Inflammatory macrophage treated with lipopolysaccharide for 4 hours (primary cell): ENCODE measurements around the gene RNF182.

Experiments
- DNase-seq: peaks from one replicate; pipeline ENCODE4 v3.0.0-alpha.2; 2020

RNF182 gene

GRCh38 chr6:13924949-13925881, at the start of gene RNF182:
Gene RNF182 (plus strand): TSS chr6:13924952. CDS start chr6:13977120, 52,168 bp downstream.
- DNase-seq = peak; percentile 10

GRCh38 chr6:13877051-13877450, 47.7 kb upstream of the RNF182 start:
- DNase-seq = peak; percentile 71

- peak; percentile 77 for DNase-seq
Observed at GRCh38 chr6:13880061-13880663, 44.6 kb upstream of the RNF182 start.

GRCh38 chr6:13881621-13882165, 43.1 kb upstream of the RNF182 start:
- DNase-seq = no peak

- no peak for DNase-seq
Observed at GRCh38 chr6:13883966-13884365, 40.8 kb upstream of the RNF182 start.

- no peak for DNase-seq
Observed at GRCh38 chr6:13884397-13884796, 40.4 kb upstream of the RNF182 start.

GRCh38 chr6:13885601-13886000, 39.2 kb upstream of the RNF182 start:
- no peak for DNase-seq

- DNase-seq = no peak
Observed at GRCh38 chr6:13886949-13887348, 37.8 kb upstream of the RNF182 start.

- DNase-seq = no peak
Observed at GRCh38 chr6:13892017-13892645, 32.6 kb upstream of the RNF182 start.

- no peak for DNase-seq
Observed at GRCh38 chr6:13902922-13903321, 21.8 kb upstream of the RNF182 start.

GRCh38 chr6:13903364-13903763, 21.4 kb upstream of the RNF182 start:
- DNase-seq = no peak

GRCh38 chr6:13907001-13907350, 17.8 kb upstream of the RNF182 start:
- no peak for DNase-seq

GRCh38 chr6:13907614-13908215, 17.0 kb upstream of the RNF182 start:
- no peak for DNase-seq

GRCh38 chr6:13908955-13909381, 15.8 kb upstream of the RNF182 start:
- peak; percentile 66 for DNase-seq

GRCh38 chr6:13910443-13910842, 14.3 kb upstream of the RNF182 start:
- DNase-seq = no peak

GRCh38 chr6:13911337-13911736, 13.4 kb upstream of the RNF182 start:
- DNase-seq = no peak

GRCh38 chr6:13913226-13914001, 11.3 kb upstream of the RNF182 start:
- no peak for DNase-seq

- no peak for DNase-seq
Observed at GRCh38 chr6:13914351-13914750, 10.4 kb upstream of the RNF182 start.

- no peak for DNase-seq
Observed at GRCh38 chr6:13915561-13916229, 9.1 kb upstream of the RNF182 start.

GRCh38 chr6:13916230-13916944, 8.4 kb upstream of the RNF182 start:
- DNase-seq = no peak

- DNase-seq = no peak
Observed at GRCh38 chr6:13917141-13917540, 7.6 kb upstream of the RNF182 start.
